PFSK-1 (cell line): ENCODE data around the gene FAM184A.

Source experiments
- POLR2AphosphoS5 ChIP-seq: IDR thresholded peaks from 2 replicates; pipeline ENCODE4 v1.6.1; 2012; ENCODE audit warnings: low read depth, mild to moderate bottlenecking, control low read depth, low read length, moderate library complexity
- TF ChIP-seq, protein P1 (sequence below), 2 experiments: IDR thresholded peaks; 2 replicates each; pipeline versions ENCODE4 v1.6.1 to v1.8.0; 2011 to 2012; ENCODE audit warnings: low read depth in 2 of 2, low read length in 2 of 2, control low read depth in 1 of 2, inconsistent platforms in 1 of 2, mild to moderate bottlenecking in 1 of 2, moderate library complexity in 1 of 2; ENCODE audit not compliant: insufficient read depth in 1 of 2

- TF ChIP-seq, protein P1, sequence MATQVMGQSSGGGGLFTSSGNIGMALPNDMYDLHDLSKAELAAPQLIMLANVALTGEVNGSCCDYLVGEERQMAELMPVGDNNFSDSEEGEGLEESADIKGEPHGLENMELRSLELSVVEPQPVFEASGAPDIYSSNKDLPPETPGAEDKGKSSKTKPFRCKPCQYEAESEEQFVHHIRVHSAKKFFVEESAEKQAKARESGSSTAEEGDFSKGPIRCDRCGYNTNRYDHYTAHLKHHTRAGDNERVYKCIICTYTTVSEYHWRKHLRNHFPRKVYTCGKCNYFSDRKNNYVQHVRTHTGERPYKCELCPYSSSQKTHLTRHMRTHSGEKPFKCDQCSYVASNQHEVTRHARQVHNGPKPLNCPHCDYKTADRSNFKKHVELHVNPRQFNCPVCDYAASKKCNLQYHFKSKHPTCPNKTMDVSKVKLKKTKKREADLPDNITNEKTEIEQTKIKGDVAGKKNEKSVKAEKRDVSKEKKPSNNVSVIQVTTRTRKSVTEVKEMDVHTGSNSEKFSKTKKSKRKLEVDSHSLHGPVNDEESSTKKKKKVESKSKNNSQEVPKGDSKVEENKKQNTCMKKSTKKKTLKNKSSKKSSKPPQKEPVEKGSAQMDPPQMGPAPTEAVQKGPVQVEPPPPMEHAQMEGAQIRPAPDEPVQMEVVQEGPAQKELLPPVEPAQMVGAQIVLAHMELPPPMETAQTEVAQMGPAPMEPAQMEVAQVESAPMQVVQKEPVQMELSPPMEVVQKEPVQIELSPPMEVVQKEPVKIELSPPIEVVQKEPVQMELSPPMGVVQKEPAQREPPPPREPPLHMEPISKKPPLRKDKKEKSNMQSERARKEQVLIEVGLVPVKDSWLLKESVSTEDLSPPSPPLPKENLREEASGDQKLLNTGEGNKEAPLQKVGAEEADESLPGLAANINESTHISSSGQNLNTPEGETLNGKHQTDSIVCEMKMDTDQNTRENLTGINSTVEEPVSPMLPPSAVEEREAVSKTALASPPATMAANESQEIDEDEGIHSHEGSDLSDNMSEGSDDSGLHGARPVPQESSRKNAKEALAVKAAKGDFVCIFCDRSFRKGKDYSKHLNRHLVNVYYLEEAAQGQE (IDR thresholded peaks at IDR 0.05; ENCODE audit: insufficient read depth in 1 of 2, low read depth in 2 of 2, low read length in 2 of 2), result no peak
- no peak for TF ChIP-seq POLR2AphosphoS5
Measured at GRCh38 chr6:118980063-118980462, 98.4 kb downstream of the FAM184A start.
